ENCODE results near the gene CHST5. TPM values are rescaled to one million over a fixed set of nuclear protein-coding genes. Genes with fewer than 3 reads are reported as not detected.

The CHST5 gene
- total and polyA plus RNA-seq, 2 of the 13 experiments (the other 11 are each of a cell fraction or from before 2014, with no cell fraction given), result 0.05 TPM; not detected in 1

DNA sequence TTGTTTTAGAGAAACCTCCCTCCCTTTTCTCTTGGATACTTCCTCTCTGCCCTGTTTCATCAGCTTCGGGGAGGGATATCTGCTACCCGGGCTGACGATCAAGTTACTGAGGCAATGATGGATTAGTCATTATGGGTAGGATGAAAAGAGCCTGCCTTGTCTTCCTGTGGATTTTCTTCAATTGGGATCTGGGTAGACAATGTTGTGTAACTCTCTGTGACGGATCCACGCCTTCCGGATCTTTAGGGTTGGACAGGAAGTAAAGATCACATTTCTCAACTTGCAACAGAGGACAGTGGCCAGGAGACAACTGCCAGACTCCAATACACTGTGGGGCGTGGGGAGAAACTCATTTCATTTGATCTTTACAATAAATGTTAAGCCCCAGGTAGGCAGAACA is 29.3 kb downstream of the CHST5 start (continued):
- TF ChIP-seq, protein P1, sequence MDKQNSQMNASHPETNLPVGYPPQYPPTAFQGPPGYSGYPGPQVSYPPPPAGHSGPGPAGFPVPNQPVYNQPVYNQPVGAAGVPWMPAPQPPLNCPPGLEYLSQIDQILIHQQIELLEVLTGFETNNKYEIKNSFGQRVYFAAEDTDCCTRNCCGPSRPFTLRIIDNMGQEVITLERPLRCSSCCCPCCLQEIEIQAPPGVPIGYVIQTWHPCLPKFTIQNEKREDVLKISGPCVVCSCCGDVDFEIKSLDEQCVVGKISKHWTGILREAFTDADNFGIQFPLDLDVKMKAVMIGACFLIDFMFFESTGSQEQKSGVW (CRISPR knock-in tag; IDR thresholded peaks at IDR 0.05; ENCODE audit: borderline replicate concordance), result no peak
- no peak for TF ChIP-seq FOXA1 (IDR thresholded peaks at IDR 0.05)
- TF ChIP-seq FOXA1 (CRISPR knock-in tag; IDR thresholded peaks at IDR 0.05), result peak; percentile 19; the same call in 1 of the 2 replicates
- peak; percentile 57 for TF ChIP-seq THAP11 (CRISPR knock-in tag; IDR thresholded peaks at IDR 0.05)
- TF ChIP-seq KDM2A (CRISPR knock-in tag; IDR thresholded peaks at IDR 0.05; ENCODE audit: borderline replicate concordance, low read depth), result no peak
- TF ChIP-seq ZNF296 (CRISPR knock-in tag; conservative IDR thresholded peaks at IDR 0.05), result no peak
- TF ChIP-seq, protein P2, sequence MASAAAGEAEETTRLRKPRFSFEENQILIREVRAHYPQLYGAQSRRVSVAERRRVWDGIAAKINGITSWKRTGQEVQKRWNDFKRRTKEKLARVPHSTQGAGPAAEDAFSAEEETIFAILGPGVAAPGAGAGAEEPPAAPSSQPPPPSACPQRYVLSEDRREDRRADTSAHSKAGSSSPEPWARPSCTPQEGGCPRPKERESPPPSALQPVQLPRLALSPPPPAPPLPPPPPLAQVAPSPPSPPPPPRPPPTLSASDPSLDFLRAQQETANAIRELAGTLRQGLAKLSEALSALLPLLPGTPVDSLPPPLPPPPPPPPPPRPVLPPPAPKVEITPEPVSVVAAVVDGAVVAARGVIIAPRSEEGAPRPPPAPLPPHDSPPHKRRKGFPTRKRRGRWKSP (CRISPR knock-in tag; IDR thresholded peaks at IDR 0.05), result no peak
- peak; percentile 75 for TF ChIP-seq SAP130 (CRISPR knock-in tag; IDR thresholded peaks at IDR 0.05; ENCODE audit: low read depth)
- TF ChIP-seq TSC22D2 (CRISPR knock-in tag; IDR thresholded peaks at IDR 0.05; ENCODE audit: borderline replicate concordance), result no peak
- TF ChIP-seq ZNF264 (CRISPR knock-in tag; IDR thresholded peaks at IDR 0.05), result no peak
- TF ChIP-seq ZNF33B (CRISPR knock-in tag; IDR thresholded peaks at IDR 0.05), result no peak
- TF ChIP-seq, protein P3, sequence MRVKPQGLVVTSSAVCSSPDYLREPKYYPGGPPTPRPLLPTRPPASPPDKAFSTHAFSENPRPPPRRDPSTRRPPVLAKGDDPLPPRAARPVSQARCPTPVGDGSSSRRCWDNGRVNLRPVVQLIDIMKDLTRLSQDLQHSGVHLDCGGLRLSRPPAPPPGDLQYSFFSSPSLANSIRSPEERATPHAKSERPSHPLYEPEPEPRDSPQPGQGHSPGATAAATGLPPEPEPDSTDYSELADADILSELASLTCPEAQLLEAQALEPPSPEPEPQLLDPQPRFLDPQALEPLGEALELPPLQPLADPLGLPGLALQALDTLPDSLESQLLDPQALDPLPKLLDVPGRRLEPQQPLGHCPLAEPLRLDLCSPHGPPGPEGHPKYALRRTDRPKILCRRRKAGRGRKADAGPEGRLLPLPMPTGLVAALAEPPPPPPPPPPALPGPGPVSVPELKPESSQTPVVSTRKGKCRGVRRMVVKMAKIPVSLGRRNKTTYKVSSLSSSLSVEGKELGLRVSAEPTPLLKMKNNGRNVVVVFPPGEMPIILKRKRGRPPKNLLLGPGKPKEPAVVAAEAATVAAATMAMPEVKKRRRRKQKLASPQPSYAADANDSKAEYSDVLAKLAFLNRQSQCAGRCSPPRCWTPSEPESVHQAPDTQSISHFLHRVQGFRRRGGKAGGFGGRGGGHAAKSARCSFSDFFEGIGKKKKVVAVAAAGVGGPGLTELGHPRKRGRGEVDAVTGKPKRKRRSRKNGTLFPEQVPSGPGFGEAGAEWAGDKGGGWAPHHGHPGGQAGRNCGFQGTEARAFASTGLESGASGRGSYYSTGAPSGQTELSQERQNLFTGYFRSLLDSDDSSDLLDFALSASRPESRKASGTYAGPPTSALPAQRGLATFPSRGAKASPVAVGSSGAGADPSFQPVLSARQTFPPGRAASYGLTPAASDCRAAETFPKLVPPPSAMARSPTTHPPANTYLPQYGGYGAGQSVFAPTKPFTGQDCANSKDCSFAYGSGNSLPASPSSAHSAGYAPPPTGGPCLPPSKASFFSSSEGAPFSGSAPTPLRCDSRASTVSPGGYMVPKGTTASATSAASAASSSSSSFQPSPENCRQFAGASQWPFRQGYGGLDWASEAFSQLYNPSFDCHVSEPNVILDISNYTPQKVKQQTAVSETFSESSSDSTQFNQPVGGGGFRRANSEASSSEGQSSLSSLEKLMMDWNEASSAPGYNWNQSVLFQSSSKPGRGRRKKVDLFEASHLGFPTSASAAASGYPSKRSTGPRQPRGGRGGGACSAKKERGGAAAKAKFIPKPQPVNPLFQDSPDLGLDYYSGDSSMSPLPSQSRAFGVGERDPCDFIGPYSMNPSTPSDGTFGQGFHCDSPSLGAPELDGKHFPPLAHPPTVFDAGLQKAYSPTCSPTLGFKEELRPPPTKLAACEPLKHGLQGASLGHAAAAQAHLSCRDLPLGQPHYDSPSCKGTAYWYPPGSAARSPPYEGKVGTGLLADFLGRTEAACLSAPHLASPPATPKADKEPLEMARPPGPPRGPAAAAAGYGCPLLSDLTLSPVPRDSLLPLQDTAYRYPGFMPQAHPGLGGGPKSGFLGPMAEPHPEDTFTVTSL (CRISPR knock-in tag; IDR thresholded peaks at IDR 0.05; ENCODE audit: borderline replicate concordance), result 0 out of 2 replicates have a peak, but pooled peaks have one; percentile 21
- no peak for TF ChIP-seq TCF7L2 (IDR thresholded peaks at IDR 0.05; ENCODE audit: low read depth, low read length)
- no peak for TF ChIP-seq ZNF101 (CRISPR knock-in tag; IDR thresholded peaks at IDR 0.05; ENCODE audit: borderline replicate concordance, low read depth)
- TF ChIP-seq HDAC2 (CRISPR knock-in tag; IDR thresholded peaks at IDR 0.05), result no peak
- TF ChIP-seq ZNF564 (CRISPR knock-in tag; IDR thresholded peaks at IDR 0.05), result no peak
- no peak for TF ChIP-seq ATRX (CRISPR knock-in tag; IDR thresholded peaks at IDR 0.05; ENCODE audit: borderline replicate concordance)
- TF ChIP-seq FOXJ3 (CRISPR knock-in tag; IDR thresholded peaks at IDR 0.05; ENCODE audit: borderline replicate concordance), result no peak

All from HepG2 (cell line).